ENCODE data around the gene CHD2.

CHD2 gene

DNA sequence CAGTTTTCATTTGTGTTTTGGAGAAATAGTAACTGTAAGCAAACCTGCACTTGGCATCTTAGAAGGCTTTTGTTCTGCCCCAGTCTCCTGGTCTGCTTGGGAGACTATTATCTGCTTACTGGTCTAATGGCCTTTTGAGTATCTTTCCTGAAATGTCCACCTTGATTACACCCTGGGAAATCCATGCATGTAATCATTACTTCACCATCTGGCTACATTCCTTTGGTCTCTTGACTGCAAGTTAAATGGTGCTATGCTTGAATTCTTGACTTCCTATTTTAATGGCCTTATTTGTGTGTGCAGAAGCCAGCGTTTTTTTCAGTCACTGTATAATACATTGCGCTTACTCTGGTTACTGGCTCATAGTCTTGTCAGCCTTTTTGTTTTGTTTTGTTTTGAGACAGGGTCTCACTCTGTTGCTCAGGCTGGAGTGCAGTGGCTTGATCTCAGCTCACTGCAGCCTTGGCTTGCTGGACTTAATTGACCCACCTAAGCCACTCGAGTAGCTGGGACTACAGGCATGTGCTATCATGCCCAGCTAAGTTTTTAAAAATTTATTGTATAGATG is 30.0 kb downstream of the CHD2 start:
- DNase-seq (ENCODE audit: low read depth, low spot score), result no peak

- DNase-seq (ENCODE audit: low read depth, low spot score), result no peak
These were observed 30.7 kb downstream of the CHD2 start for GRCh38 chr15:92930776-92931175.

DNA sequence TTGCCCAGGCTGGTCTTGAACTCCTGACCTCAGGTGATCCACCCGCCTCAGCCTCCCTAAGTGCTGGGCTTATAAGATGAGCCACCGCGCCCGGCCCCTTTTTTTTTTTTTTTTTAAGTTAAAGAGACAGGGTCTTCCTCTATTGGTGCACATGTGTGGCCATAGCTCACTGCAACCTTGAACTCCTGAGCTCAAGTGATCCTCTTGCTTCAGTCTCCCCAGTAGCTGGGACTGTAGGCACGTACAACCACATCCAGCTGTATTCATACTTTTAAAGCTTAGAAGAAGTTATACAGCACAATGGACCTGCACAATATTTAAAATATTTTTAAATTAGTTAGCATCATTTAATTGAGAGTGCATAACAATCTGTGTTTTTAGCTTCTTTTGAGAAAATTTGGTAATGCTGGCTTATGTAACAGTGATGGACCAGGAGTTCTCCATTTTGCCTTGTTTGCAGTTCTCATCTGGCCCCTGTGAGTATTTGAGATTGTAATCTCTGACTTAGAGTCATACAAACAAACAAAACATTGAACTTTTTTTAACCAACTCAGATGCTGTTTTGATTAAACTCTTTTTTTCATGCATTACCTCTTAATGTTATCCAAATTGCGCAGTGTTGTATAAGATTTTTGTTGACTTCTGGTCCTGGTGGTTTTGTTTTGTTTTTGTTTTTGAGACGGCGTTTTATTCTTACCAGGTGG is 33.0 kb downstream of the CHD2 start:
- DNase-seq (ENCODE audit: low read depth, low spot score), result no peak

- DNase-seq (ENCODE audit: low read depth, low spot score), result no peak
These were observed 33.7 kb downstream of the CHD2 start for GRCh38 chr15:92933831-92934230.

GRCh38 chr15:92934716-92935115 is 34.6 kb downstream of the CHD2 start:
- DNase-seq (ENCODE audit: low read depth, low spot score), result no peak

GRCh38 chr15:92936138-92936537 is 36.0 kb downstream of the CHD2 start:
- no peak for DNase-seq (ENCODE audit: low read depth, low spot score)

DNA sequence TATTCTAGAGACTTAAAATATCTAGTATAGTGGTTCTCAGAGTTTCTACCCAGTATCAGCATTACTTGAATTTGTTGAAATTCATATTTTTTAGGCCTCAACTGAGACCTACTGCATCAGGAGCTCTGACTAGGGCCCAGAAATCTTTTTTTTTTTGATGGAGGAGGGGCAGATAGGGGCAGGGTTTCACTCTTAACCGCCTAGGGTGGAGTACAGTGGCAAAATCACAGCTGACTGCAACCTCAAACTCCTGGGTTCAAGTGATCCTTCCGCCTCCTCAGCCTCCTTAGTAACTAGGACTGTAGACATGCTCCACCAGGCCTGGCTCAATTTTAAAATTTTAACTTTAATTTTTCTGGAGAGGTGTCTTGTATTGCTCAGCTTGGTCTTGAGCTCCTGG is 36.6 kb downstream of the CHD2 start:
- DNase-seq (ENCODE audit: low read depth, low spot score), result no peak

DNA sequence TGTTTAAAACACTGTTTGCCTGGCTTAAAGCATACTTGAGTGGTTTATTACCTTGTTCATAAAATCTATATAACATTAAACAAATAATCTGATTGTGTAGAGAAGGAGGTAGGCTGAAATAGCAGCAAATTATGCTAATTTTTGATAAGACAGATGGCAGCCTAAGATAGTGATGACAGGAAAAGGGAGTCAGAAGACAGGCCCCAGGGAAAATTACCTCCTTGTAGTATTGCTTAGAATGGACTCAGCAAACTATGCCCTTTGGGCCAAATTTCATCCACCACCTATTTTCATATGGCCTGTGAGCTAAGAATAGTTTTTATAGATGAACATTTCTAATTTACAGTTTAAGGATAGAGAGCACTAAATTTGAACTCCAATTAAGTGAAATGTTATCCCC is 37.8 kb downstream of the CHD2 start:
- DNase-seq (ENCODE audit: low read depth, low spot score), result no peak

GRCh38 chr15:92938387-92938786 is 38.3 kb downstream of the CHD2 start:
- no peak for DNase-seq (ENCODE audit: low read depth, low spot score)

DNA sequence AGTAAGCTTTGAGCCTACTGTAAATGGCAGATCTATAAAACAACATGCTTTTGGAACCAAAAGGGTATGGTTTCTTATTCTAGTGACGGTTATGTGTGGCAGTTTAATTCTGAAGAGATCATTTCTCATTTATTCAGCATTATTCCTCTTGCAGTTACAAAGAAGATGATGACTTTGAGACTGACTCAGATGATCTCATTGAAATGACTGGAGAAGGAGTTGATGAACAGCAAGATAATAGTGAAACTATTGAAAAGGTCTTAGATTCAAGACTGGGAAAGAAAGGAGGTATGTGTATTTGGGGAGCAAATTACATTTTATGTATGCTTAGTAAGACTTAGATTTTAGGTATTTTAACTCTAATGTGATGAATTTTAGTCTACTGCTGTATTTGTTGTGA is 41.5 kb downstream of the CHD2 start:
- DNase-seq (ENCODE audit: low read depth, low spot score), result no peak

GRCh38 chr15:92942706-92943105 is 42.6 kb downstream of the CHD2 start:
- DNase-seq (ENCODE audit: low read depth, low spot score), result no peak

DNA sequence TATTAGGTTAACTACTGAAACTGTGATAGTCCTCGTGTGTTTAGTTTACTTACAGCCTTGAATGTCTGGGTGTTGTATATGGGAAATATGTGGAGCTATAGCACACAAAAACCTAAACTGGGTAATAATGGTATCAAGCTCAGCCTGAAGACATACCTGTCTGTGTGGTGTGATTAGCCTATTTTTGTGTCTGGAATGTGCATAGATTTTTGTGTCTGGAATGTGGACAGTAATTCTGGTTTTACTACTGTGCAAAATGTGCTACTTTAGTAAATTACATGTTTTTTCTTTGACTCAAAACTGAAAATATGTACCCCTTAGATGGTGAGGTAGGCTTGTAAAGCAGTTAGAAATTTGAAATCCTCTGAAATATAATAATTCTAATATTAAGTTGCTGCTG is 43.5 kb downstream of the CHD2 start:
- DNase-seq (ENCODE audit: low read depth, low spot score), result no peak

GRCh38 chr15:92944946-92945521 is 44.9 kb downstream of the CHD2 start:
- no peak for DNase-seq (ENCODE audit: low read depth, low spot score)

- no peak for DNase-seq (ENCODE audit: low read depth, low spot score)
These were observed 47.1 kb downstream of the CHD2 start for GRCh38 chr15:92947071-92947730.

GRCh38 chr15:92949604-92950249 is 49.6 kb downstream of the CHD2 start:
- no peak for DNase-seq (ENCODE audit: low read depth, low spot score)

- DNase-seq (ENCODE audit: low read depth, low spot score), result no peak
These were observed 51.8 kb downstream of the CHD2 start for GRCh38 chr15:92951800-92952457.

DNA sequence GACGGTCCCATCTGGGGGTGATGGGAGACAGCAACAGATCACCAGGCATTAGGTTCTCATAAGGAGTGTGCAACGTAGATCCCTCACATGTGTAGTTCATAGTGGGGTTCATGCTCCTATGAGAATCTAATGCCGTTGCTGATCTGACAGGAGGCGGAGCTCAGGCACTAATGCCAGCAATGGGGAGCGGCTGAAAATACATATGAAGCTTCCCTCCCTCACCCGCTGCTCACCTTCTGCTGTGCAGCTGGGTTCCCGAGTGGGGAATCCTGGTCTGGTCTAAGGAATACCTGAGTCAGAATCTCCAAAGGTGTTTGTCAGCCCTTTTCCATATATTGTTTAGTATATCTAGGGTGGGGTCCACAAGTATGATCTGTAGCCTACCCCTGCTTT is 52.3 kb downstream of the CHD2 start:
- DNase-seq (ENCODE audit: low read depth, low spot score), result no peak

GRCh38 chr15:92953566-92953965 is 53.4 kb downstream of the CHD2 start:
- DNase-seq (ENCODE audit: low read depth, low spot score), result no peak

DNA sequence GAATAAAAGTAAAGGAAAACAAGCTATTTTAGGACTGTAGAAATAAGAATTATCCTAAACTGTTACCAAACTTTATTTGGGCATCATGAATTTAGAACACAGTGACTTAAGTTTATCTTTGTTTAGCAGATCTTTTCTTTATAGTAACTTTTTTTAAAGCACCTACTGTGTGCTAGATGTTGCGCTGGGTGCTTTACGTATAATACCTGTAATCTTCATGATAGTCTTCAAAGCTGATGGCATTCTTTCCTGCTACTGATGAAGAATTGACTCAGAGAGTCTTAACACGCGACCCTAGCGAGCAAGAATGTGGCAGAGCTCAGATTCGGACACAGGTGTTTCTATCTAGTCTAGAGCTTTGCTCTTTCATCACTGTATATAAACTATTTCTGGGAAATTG is 53.9 kb downstream of the CHD2 start:
- no peak for DNase-seq (ENCODE audit: low read depth, low spot score)

GRCh38 chr15:92954578-92954977 is 54.5 kb downstream of the CHD2 start:
- DNase-seq (ENCODE audit: low read depth, low spot score), result no peak

DNA sequence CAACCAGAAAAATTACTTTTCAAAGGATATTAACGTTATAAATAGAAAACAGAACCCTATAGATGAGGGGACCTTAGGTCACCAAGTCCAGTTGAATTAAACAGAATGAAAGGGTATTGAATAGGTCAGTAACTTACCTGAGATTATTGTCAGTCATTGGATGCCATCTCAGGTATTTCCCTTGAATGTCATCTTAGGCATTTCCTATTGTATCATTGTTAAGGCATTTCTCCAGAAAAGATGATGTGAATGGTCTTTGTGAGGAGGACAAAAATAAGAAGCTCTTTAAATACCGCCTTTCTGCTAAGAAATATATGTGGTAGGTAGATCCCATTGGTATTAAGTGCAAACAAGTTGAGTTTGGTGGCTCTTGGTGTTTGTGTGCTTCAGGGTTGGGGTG is 55.6 kb downstream of the CHD2 start:
- no peak for DNase-seq (ENCODE audit: low read depth, low spot score)

- DNase-seq (ENCODE audit: low read depth, low spot score), result peak; percentile 17
These were observed 58.0 kb downstream of the CHD2 start for GRCh38 chr15:92958105-92958504.

Data from activated naive CD8-positive, alpha-beta T cell treated with anti-CD3 and anti-CD28 coated beads, Interleukin-2, amount 50 U/mL, for 16 hours (primary cell).